DND-41 (cell line): ENCODE measurements around the gene HCN2.
"Not testable (repeated sequence)": the region's sequence is repeated elsewhere in the genome, so short reads cannot be mapped to it uniquely, and the experiment has no call there.

Source experiments
- ATAC-seq: fragments of 200-7000 bp; cut with Tn5 transposase; 3 replicates; pipeline ENCODE4 v1.9.1; 2021; ENCODE audit warnings: low read depth; ENCODE audit not compliant: insufficient read depth
- DNase-seq: peaks from one replicate; pipeline ENCODE4 v3.0.0-alpha.2; 2020
- H2AFZ ChIP-seq: 2 replicates; pipeline ENCODE4 v1.6.0; 2012; ENCODE audit warnings: low read depth, low read length
- H3K27ac ChIP-seq: 2 replicates; pipeline ENCODE4 v1.5.1; 2012; ENCODE audit warnings: low read length, inconsistent platforms
- H3K27me3 ChIP-seq: fragments of 200-600 bp; sonication (generic); 2 replicates; pipeline ENCODE4 v1.6.0; 2012; ENCODE audit warnings: low read length, mild to moderate bottlenecking, inconsistent platforms; ENCODE audit not compliant: insufficient read depth, poor library complexity
- H3K36me3 ChIP-seq: 2 replicates; pipeline ENCODE4 v1.5.1; 2012; ENCODE audit warnings: low read length, inconsistent platforms; ENCODE audit not compliant: insufficient read depth
- H3K4me1 ChIP-seq: 2 replicates; pipeline ENCODE4 v1.5.1; 2012; ENCODE audit warnings: mild to moderate bottlenecking, low read length; ENCODE audit not compliant: insufficient read depth
- H3K4me2 ChIP-seq: 2 replicates; pipeline ENCODE4 v1.6.0; 2012; ENCODE audit warnings: mild to moderate bottlenecking, moderate library complexity, low read length, inconsistent platforms; ENCODE audit not compliant: insufficient read depth
- H3K4me3 ChIP-seq, 2 experiments: fragments of 200-600 bp in 1 of 2; shearing (Covaris generic) in 1 of 2; 2 replicates each; pipeline ENCODE4 v1.5.1; 2012 to 2016; ENCODE audit warnings: inconsistent platforms in 2 of 2, low read length in 2 of 2, mild to moderate bottlenecking in 2 of 2, low read depth in 1 of 2, moderate library complexity in 1 of 2
- H3K79me2 ChIP-seq: 2 replicates; pipeline ENCODE4 v1.6.0; 2012; ENCODE audit warnings: low read length, inconsistent platforms; ENCODE audit not compliant: insufficient read depth
- H3K9ac ChIP-seq: 2 replicates; pipeline ENCODE4 v1.6.0; 2012; ENCODE audit warnings: low read depth, mild to moderate bottlenecking, inconsistent platforms, low read length, moderate library complexity
- H3K9me3 ChIP-seq: 2 replicates; pipeline ENCODE4 v1.5.1; 2012; ENCODE audit warnings: low read length, moderate library complexity, mild to moderate bottlenecking, inconsistent platforms; ENCODE audit not compliant: insufficient read depth, severe bottlenecking
- H4K20me1 ChIP-seq: 2 replicates; pipeline ENCODE4 v1.6.0; 2012; ENCODE audit warnings: low read length; ENCODE audit not compliant: insufficient read depth
- EZH2 ChIP-seq: IDR thresholded peaks from 3 replicates; pipeline ENCODE4 v1.6.1; 2012; ENCODE audit warnings: borderline replicate concordance, low read depth, mild to moderate bottlenecking, moderate library complexity, low read length, inconsistent platforms; ENCODE audit not compliant: severe bottlenecking
- TF ChIP-seq, protein P1 (sequence below): IDR thresholded peaks from 2 replicates; pipeline ENCODE4 v1.5.1; 2012; ENCODE audit warnings: borderline replicate concordance, low read length, moderate library complexity, mild to moderate bottlenecking; ENCODE audit not compliant: poor library complexity, severe bottlenecking; ENCODE audit errors: extremely low read depth

HCN2 gene

DNA sequence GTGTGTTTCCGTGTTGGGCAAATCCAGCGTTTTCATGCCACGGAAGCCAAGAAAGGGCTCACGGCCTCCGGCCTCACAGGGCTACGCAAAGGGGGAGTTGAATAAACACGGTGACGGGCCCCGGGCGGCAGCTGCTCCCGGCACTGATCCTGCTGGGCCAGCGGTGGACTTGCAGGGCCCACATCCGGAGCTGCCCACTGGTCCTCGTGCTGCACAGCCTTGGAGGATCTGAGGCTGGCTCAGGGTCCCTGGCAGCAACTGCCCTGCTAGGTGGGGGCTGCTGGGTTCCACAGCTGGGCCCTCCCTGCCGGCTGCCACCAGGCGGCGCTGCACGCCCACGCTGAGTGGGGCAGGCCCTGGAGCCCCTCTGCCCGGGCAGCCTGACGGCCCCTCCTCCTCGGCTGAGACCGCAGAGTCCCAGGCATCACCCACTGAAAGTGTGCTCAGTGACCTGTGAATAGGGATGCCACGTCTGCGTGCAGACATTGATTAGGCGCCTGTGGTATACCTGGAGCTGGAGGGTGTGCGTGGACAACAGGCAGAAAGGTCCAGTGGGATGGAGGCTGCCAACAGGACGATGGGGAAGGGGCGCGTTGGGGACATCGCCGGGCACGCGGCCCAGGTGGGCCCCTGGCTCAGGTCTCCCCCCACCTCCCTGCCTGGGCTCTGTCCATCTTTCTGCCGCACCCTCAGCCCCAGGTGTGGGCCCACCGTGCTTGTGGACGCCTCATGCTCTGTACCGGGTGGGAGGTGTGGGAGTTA is 5.3 kb upstream of the HCN2 start:
- Histone ChIP-seq H3K9ac (no peak overlapping the region), H3K36me3 (peaks cover 33% of the 10 kb centered on the region), H3K4me1 (peaks cover 10% of the 10 kb centered on the region), H2AFZ (no peak overlapping the region), H3K27me3 (peaks cover 8% of the 10 kb centered on the region), H3K4me3 (no peak overlapping the region), H3K4me2 (no peak overlapping the region), H3K9me3 (no peaks in the 10 kb centered on the region), H3K79me2 (peaks cover 14% of the 10 kb centered on the region), H3K27ac (no peak overlapping the region), H4K20me1 (peaks cover 63% of the 10 kb centered on the region)
- peak; percentile 69 for DNase-seq
- TF ChIP-seq, protein P1, sequence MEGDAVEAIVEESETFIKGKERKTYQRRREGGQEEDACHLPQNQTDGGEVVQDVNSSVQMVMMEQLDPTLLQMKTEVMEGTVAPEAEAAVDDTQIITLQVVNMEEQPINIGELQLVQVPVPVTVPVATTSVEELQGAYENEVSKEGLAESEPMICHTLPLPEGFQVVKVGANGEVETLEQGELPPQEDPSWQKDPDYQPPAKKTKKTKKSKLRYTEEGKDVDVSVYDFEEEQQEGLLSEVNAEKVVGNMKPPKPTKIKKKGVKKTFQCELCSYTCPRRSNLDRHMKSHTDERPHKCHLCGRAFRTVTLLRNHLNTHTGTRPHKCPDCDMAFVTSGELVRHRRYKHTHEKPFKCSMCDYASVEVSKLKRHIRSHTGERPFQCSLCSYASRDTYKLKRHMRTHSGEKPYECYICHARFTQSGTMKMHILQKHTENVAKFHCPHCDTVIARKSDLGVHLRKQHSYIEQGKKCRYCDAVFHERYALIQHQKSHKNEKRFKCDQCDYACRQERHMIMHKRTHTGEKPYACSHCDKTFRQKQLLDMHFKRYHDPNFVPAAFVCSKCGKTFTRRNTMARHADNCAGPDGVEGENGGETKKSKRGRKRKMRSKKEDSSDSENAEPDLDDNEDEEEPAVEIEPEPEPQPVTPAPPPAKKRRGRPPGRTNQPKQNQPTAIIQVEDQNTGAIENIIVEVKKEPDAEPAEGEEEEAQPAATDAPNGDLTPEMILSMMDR, result peak; percentile 92
- TF ChIP-seq EZH2, result no peak
- ATAC-seq, result peak; percentile 76

DNA sequence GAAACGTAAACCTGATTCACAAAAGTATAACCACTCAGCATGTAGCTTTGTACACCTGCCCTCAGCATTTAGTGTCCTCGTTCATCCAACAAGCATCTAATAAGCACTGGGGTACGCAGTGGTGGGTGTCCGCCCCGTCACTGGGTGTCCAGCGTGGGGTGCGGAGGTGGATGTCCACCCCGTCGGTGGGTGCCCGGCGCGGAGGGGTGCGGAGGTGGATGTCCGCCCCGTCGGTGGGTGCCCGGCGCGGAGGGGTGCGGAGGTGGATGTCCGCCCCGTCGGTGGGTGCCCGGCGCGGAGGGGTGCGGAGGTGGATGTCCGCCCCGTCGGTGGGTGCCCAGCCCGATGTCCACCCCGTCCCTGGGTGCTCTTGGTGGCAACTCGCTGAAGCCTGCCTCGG is 4.5 kb upstream of the HCN2 start:
- Histone ChIP-seq H4K20me1 (peaks cover 56% of the 10 kb centered on the region), H3K36me3 (peaks cover 26% of the 10 kb centered on the region)
- H3K4me2 ChIP-seq, ATAC-seq, H2AFZ ChIP-seq, H3K79me2 ChIP-seq, H3K9ac ChIP-seq, H3K27ac ChIP-seq, DNase-seq, H3K4me3 ChIP-seq, H3K9me3 ChIP-seq, H3K4me1 ChIP-seq, H3K27me3 ChIP-seq: not testable (repeated sequence)

DNA sequence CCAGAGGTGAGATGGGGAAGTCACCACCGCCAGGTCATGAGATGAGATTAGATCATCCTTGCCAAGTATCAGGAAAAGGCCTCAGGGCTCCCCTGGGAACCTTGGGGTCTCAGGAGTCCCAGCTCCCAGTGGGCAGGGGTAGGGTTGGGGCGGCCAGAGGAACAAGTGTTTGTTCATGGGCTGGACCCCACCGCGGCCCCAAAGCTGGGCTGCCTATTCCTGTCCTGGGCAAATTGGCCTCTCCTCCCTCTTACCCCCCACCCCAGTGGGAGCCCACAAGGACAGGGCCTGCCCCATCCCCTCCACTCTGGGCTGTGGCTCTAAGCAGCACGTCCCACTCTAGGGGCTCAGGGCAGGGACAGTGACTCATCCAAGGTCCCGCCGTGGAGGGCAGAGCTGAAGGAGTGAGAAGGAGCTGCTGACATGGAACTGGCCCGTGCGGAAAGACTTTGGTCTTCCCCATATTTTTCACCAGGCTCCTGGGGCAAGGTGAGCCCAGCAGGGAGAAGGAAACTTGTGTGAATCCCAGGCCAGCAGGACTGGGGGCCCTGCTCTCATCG is 4.0 kb upstream of the HCN2 start:
- H3K4me3 ChIP-seq, result no peak overlapping the region
- DNase-seq, result no peak
- no peak overlapping the region for H3K27ac ChIP-seq

More for the DNA sequence above, 4.0 kb upstream of the HCN2 start:
- Histone ChIP-seq H3K4me1 (peaks cover 10% of the 10 kb centered on the region), H3K36me3 (peaks cover 21% of the 10 kb centered on the region), H4K20me1 (peaks cover 51% of the 10 kb centered on the region), H3K79me2 (0 out of 2 replicates have a peak, but pooled peaks cover 2% of the 10 kb centered on the region), H3K4me2 (no peak overlapping the region), H2AFZ (no peak overlapping the region), H3K9ac (no peak overlapping the region), H3K27me3 (peaks cover 8% of the 10 kb centered on the region), H3K9me3 (no peaks in the 10 kb centered on the region)
- ATAC-seq, result no peak
- no peak for TF ChIP-seq EZH2
- TF ChIP-seq, protein P1, result no peak
